Activated T-helper 1 cell treated with anti-CD3 and anti-CD28 coated beads, Interleukin-12 subunit alpha, Interleukin-12 subunit beta, Interleukin-2, Interleukin-4 antibody, amounts not matched to agents 30 ng/mL and 10 ng/mL and 1 ng/mL, durations not matched to agents 14 hours and 24 hours and 36 hours (primary cell): Measurements from ENCODE around the gene PDGFC. TPM values are rescaled to one million over a fixed set of nuclear protein-coding genes. Genes with fewer than 3 reads are reported as not detected.

ENCODE experiments used
- DNase-seq: peaks from one replicate; pipeline ENCODE4 v3.0.0; 2021; ENCODE audit warnings: low spot score
- H3K27ac Mint-ChIP-seq: one replicate; pipeline ENCODE4 v1.8.0; 2021; ENCODE audit warnings: mild to moderate bottlenecking, mixed read lengths
- H3K27me3 Mint-ChIP-seq: one replicate; pipeline ENCODE4 v1.8.0; 2022; ENCODE audit warnings: mild to moderate bottlenecking, moderate library complexity, mixed read lengths; ENCODE audit not compliant: insufficient read depth
- H3K36me3 Mint-ChIP-seq: one replicate; pipeline ENCODE4 v1.8.0; 2021; ENCODE audit warnings: low read depth, mixed read lengths
- H3K4me1 Mint-ChIP-seq: one replicate; pipeline ENCODE4 v1.8.0; 2021; ENCODE audit warnings: low read depth, mixed read lengths
- H3K4me3 Mint-ChIP-seq: one replicate; pipeline ENCODE4 v1.8.0; 2021; ENCODE audit warnings: mild to moderate bottlenecking, moderate library complexity, mixed read lengths
- H3K9me3 Mint-ChIP-seq: one replicate; pipeline ENCODE4 v1.8.0; 2021; ENCODE audit warnings: mixed read lengths
- intact Hi-C: fragments of 100-400 bp; cut with micrococcal nuclease; formaldehyde crosslinking; loops from one replicate; pipeline ENCODE4 v1.15.1; 2024
- total RNA-seq: library from RNA; stranded (reverse); gene quantifications from 2 replicates; pipeline ENCODE4 v1.2.3, GENCODE V29; 2022

The PDGFC gene
- total RNA-seq, 1 donor from 2014 or later = not detected

DNA sequence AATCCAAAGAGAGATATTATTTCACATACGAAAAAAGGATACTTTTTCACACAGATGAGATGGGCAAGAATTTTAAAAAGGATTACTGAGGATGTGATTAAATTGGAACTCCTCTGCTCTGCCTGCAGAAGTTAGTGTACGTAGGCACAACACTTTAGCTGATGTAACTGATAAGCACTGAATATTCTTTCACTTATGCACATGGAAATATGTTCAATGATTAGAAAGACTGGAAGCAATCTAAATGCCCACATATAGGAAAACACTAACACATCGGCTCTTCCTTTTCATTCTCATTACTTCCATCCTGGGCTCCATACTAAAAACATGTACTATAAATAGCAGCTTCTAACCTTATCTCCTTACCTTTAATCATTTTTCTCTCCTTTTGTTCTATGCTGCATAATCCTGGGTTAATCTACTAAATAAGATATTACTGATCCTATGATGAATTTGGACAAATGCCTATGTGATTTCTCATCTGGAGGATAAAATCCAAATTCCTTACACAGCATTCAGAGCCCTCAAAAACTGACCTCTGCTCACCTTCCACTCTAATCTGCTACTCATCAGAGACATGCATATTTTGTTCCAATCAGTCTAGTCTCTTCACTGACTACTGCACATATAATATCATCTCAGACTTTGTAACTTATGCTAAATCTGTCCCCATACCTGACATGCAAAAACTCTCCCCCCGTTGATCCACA, 197.8 kb downstream of the PDGFC start:
- Mint-ChIP-seq H3K9me3 (no peaks in the 10 kb centered on the region), H3K4me3 (no peak overlapping the region), H3K36me3 (no peaks in the 10 kb centered on the region), H3K27ac (no peak overlapping the region), H3K4me1 (no peaks in the 10 kb centered on the region), H3K27me3 (no peaks in the 10 kb centered on the region)
- no peak for DNase-seq
- intact Hi-C loops = no loop called here

DNA sequence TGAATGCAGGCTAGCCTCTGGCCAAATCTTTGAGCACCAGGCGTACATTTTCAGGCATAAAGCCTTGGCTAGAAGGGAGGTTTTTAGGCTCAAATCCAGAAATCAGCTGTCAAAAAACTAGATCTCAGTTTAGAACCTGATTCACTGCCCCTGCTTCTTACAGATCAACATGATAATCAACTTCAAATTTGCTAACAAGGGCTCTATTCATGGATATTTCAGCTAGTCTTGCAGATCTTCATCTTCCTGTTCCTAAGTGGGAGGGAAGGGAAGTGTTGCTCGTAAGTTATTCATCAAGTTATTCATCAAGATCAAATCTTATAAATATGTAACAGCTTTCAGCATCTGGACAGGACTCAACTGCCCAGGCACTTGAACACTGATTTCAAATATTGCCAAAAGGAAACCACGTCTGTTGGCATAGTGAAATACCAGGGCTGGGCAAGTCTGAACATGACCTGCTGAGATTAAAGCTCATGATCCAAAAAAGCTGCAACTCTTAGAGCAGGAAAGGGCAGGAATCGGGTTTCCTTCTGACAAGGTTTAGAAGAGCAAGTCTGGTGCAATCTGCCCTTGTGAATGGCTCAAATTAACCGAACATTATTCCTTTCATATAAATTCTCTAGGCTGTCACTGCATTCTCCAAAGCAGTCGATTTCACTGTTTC, 200.3 kb downstream of the PDGFC start:
- no peaks in the 10 kb centered on the region for H3K9me3 Mint-ChIP-seq
- no peak overlapping the region for H3K4me3 Mint-ChIP-seq
- no peak overlapping the region for H3K27ac Mint-ChIP-seq
- intact Hi-C loops = no loop called here
- no peak for DNase-seq
- no peaks in the 10 kb centered on the region for H3K36me3 Mint-ChIP-seq
- no peaks in the 10 kb centered on the region for H3K27me3 Mint-ChIP-seq
- H3K4me1 Mint-ChIP-seq = no peaks in the 10 kb centered on the region

DNA sequence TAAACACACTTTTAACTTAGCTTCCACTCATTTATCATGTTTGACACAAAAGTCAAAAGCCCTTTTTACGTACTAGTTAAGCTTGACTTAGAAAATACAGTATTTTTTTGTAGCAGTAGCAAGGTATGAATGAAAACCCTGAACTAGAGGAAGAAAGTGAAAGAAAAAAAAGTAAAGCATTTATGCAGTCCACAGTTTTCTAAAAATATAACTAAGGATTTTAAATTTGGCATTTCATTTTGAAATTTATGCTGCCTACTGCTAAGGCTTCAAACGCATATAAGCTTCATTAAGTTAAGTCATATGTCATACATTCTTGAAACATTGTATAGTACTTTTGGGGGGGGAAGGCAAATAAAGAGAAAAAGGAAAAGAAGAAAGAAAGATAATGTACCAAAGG, 201.5 kb downstream of the PDGFC start:
- H3K27me3 Mint-ChIP-seq = no peaks in the 10 kb centered on the region
- no peak for DNase-seq
- H3K36me3 Mint-ChIP-seq = no peaks in the 10 kb centered on the region
- no peaks in the 10 kb centered on the region for H3K4me1 Mint-ChIP-seq
- H3K4me3 Mint-ChIP-seq = no peak overlapping the region
- no peak overlapping the region for H3K27ac Mint-ChIP-seq
- H3K9me3 Mint-ChIP-seq = no peaks in the 10 kb centered on the region
- intact Hi-C loops = no loop called here

DNA sequence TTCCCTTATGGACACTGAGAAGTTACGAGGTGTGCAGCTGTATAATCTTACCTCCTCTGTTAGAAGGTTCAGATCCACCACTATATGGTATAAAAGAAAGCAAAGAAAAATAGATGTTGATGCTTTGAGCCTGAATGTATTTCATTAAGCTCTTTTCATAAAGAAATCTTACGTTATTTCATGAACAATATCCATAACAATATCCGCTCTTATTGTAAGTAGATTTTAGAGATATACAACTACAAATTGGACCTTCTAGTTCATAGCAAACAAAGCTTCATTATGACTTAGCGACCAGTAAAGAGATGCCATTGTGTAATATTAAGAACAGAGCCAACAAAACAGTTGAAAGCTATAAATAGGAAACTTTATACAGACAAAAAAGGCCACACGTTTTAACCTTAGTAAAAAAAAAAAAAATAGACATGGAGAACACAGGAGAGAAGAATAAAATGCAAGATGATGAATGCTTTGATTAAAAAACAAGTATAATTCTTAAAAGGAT, 203.6 kb downstream of the PDGFC start:
- intact Hi-C loops = no loop called here

DNA sequence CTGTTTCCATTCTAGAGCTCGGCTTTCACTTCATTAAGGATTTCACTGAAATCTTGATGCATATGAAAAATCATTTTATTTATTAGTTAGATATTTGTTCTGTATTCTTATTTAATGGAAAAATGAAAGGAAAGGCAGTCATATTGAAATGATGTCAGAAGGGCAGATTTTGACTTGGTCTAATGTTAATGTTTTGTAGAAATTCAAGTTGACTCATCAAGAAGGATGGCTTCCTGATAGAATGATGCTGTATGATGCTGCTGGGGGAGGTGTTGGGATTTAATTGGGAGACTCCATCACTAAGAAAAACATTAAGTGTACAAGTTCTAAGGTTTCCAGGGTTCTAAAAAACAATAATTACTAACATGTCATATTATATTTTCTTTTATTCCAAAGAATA, 204.8 kb downstream of the PDGFC start:
- intact Hi-C loops = no loop called here
- Mint-ChIP-seq H3K27ac (no peak overlapping the region), H3K4me3 (no peak overlapping the region), H3K36me3 (no peaks in the 10 kb centered on the region), H3K27me3 (peaks cover 1% of the 10 kb centered on the region), H3K9me3 (no peaks in the 10 kb centered on the region), H3K4me1 (no peaks in the 10 kb centered on the region)
- no peak for DNase-seq

More for the DNA sequence above, 203.6 kb downstream of the PDGFC start:
- Mint-ChIP-seq H3K4me1 (no peaks in the 10 kb centered on the region), H3K27ac (no peak overlapping the region), H3K27me3 (peaks cover 1% of the 10 kb centered on the region), H3K9me3 (no peaks in the 10 kb centered on the region), H3K4me3 (no peak overlapping the region), H3K36me3 (no peaks in the 10 kb centered on the region)
- DNase-seq = no peak

DNA sequence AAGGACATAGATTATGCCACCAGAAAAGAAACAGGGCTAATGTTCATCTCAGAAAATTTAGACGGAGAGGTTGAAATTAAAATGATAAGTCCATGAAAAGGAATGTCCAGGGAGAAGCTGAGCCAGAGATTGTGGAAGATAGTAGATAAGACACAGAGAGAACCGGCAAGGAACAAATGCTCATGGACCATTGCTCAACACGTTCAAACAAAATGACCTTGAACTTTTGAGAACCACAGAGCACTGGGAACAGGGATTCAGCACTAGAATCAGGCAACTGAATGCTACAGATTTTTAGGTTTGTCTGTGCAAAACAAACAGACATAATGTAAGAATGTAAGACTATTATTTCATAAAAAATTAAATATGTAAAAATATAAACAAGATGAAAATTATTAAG, 206.3 kb downstream of the PDGFC start:
- Mint-ChIP-seq H3K36me3 (no peaks in the 10 kb centered on the region), H3K4me1 (no peaks in the 10 kb centered on the region), H3K27me3 (peaks cover 1% of the 10 kb centered on the region), H3K9me3 (no peaks in the 10 kb centered on the region), H3K4me3 (no peak overlapping the region), H3K27ac (no peak overlapping the region)
- intact Hi-C loops = no loop called here
- no peak for DNase-seq

DNA sequence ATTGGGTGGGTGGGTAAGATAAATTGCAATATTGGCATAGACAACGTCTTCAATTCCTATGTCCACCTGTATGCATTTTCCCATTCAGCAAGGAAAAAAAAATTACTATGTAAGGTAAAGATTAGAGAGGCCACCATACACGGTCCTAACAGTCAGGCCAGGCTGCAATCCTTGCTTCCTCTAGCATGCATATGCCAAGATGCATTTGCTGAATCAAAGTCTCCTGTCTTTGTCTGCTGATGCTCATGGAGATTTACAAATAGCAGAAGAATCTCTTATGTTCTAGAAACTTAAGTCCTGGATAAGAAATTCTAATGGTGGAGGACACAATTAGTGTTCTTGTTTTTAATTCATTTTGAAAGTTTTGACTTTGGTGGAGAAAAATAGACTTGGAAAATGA, 206.8 kb downstream of the PDGFC start:
- no peaks in the 10 kb centered on the region for H3K9me3 Mint-ChIP-seq
- no peak for DNase-seq
- intact Hi-C loops = no loop called here
- no peak overlapping the region for H3K4me3 Mint-ChIP-seq
- peaks cover 1% of the 10 kb centered on the region for H3K27me3 Mint-ChIP-seq
- no peaks in the 10 kb centered on the region for H3K4me1 Mint-ChIP-seq
- H3K36me3 Mint-ChIP-seq = no peaks in the 10 kb centered on the region
- no peak overlapping the region for H3K27ac Mint-ChIP-seq

DNA sequence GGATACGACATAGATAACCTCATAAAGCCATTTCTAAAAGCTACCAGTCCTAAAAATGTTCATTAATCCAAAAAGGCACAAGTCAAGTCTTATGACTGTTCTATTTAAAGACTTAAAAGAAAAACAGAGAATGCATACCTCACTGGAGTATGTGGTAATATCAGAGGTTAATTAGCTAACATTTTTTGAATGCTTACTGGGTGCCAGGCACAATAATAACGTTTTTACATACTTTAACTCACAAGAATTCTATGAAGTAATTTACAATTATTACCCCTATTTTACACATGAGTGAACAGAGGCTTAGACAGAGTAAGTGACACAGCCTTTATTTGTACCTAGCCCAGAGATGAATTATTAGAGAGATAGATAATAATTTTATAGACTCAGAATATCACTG, 207.5 kb downstream of the PDGFC start:
- DNase-seq = no peak
- H3K4me1 Mint-ChIP-seq = no peaks in the 10 kb centered on the region
- no peak overlapping the region for H3K4me3 Mint-ChIP-seq
- H3K27me3 Mint-ChIP-seq = peaks cover 1% of the 10 kb centered on the region
- H3K27ac Mint-ChIP-seq = no peak overlapping the region
- H3K36me3 Mint-ChIP-seq = no peaks in the 10 kb centered on the region
- intact Hi-C loops = no loop called here
- H3K9me3 Mint-ChIP-seq = no peaks in the 10 kb centered on the region

DNA sequence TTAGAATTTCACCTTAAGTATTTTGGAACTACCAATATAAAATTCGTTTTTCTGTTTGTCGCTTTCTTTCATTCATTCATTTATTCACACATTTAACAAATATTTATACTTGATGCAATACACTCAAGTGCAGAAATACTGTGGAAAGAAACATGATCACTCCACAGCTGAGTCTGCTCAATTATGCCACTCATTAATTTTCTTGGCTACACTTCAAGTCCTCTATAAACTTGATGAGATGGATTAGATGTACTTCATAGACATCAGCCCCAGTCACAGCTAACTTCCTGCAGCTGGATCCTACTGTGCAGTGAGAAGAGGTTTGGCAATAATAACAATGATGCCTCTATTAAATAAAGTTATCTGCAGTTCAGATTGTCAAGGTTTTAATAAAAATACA, 208.1 kb downstream of the PDGFC start:
- DNase-seq = no peak
- no peak overlapping the region for H3K4me3 Mint-ChIP-seq
- intact Hi-C loops = no loop called here
- H3K9me3 Mint-ChIP-seq = no peaks in the 10 kb centered on the region
- no peaks in the 10 kb centered on the region for H3K36me3 Mint-ChIP-seq
- H3K27me3 Mint-ChIP-seq = peaks cover 1% of the 10 kb centered on the region
- no peak overlapping the region for H3K27ac Mint-ChIP-seq
- no peaks in the 10 kb centered on the region for H3K4me1 Mint-ChIP-seq

DNA sequence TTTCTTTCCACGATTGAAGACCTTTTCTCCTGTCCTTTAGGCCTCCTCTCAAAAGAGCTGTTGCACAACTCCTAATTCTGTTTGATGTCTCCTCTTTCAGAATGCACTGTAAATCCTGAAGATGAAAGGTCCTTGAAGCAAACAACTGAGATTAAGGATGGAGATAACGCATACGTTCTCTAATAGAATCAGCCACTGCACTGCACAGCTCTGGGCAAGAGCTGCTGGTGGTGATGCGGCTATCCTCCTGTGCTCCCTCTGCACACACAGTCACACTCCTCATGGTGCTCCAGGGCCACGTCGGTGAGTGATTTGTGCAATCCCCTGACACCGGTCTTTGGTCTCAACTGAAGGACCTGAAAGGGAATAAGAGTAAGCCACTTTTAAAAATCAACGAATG, 208.7 kb downstream of the PDGFC start:
- no peak overlapping the region for H3K4me3 Mint-ChIP-seq
- no peak overlapping the region for H3K27ac Mint-ChIP-seq
- peaks cover 1% of the 10 kb centered on the region for H3K27me3 Mint-ChIP-seq
- H3K4me1 Mint-ChIP-seq = no peaks in the 10 kb centered on the region
- H3K9me3 Mint-ChIP-seq = peaks cover 3% of the 10 kb centered on the region
- no peaks in the 10 kb centered on the region for H3K36me3 Mint-ChIP-seq
- intact Hi-C loops = no loop called here
- DNase-seq = no peak

DNA sequence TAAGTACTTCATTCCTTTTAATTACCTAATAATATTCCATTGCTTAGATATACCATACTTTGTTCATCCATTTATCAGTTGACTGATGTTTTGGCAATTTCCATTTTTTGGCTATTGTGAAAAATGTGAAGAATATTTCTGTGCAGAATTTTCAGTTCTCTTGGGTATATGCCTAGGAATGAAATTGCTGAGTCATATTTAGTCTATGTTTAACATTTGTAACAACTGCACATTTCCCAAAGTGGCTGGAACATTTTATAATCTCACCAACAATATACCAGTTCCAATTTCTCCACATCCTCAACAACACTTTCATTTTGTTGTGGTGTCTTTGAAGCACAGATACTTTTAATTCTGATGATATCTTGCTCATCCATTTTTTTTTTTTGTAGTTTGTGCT, 215.5 kb downstream of the PDGFC start:
- H3K9me3 Mint-ChIP-seq = peaks cover 3% of the 10 kb centered on the region
- no peak overlapping the region for H3K4me3 Mint-ChIP-seq
- no peaks in the 10 kb centered on the region for H3K27me3 Mint-ChIP-seq
- no peak for DNase-seq
- no peaks in the 10 kb centered on the region for H3K36me3 Mint-ChIP-seq
- intact Hi-C loops = no loop called here
- H3K4me1 Mint-ChIP-seq = no peaks in the 10 kb centered on the region
- H3K27ac Mint-ChIP-seq = no peak overlapping the region

DNA sequence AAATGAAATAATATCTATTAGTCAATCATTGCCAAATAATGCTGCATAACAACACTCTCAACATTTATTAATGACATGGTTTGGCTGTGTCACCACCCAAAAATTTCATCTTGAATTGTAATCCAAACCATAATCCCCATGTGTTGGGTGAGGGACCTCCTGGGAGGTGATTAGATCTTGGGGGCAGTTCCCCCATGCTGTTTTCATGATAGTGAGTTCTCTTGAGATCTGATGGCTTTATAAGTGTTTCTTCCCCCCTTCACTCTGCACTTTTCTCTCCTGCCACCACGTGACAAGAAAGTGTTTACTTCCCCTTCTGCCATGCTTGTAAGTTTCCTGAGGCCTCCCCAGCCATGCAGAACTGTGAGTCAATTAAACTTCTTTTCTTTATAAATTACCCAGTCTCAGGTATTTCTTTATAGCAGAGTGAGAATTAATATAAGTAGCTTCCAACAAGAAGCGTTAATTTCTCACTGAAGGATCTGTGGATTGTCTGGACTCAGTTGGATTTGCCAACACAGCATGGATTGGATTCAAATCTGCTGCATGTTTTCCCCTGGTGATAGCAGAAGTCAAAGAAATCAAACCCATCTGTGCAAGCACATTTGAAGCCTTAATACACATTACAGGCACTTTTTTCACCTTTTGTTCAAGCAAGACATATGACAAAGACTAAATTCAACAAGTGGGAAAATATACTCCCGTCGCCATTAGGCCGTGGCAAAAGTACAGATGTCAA, 216.6 kb downstream of the PDGFC start:
- peaks cover 3% of the 10 kb centered on the region for H3K9me3 Mint-ChIP-seq
- H3K36me3 Mint-ChIP-seq = no peaks in the 10 kb centered on the region
- H3K4me1 Mint-ChIP-seq = no peaks in the 10 kb centered on the region
- H3K4me3 Mint-ChIP-seq = no peak overlapping the region
- intact Hi-C loops = no loop called here
- H3K27ac Mint-ChIP-seq = no peak overlapping the region
- H3K27me3 Mint-ChIP-seq = no peaks in the 10 kb centered on the region
- no peak for DNase-seq

DNA sequence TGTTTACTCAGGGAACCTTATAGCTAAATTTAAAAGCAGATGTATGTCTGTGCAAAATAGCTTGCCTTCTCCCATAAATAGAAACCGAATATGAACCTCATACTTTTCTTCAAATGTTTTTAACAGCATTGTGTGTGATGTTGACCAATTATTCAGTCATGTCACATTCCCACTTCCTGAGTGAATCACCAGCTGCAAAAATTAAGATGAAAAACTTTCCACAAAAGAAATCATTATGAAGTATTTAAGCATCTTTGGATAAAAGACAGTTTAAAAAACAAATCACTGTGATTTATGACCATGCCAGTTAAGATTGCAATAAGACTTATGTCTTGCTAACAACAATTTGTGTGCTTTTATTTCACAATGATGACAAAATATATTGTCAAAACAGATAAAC, 220.1 kb downstream of the PDGFC start:
- intact Hi-C loops = no loop called here
- no peak for DNase-seq
- Mint-ChIP-seq H3K4me1 (no peaks in the 10 kb centered on the region), H3K36me3 (no peaks in the 10 kb centered on the region), H3K27me3 (no peaks in the 10 kb centered on the region), H3K4me3 (no peak overlapping the region), H3K27ac (no peak overlapping the region), H3K9me3 (no peaks in the 10 kb centered on the region)
